Hepatocyte (in vitro differentiated cells): Measurements from ENCODE around the gene KIAA1755.

Source experiments
- EZH2phosphoT487 ChIP-seq: fragments of 200-600 bp; sonication (generic); IDR thresholded peaks from one replicate; pipeline ENCODE4 v1.6.1; 2018; ENCODE audit warnings: antibody characterized with exemption, mild to moderate bottlenecking, low read depth, moderate library complexity; ENCODE audit not compliant: unreplicated experiment, severe bottlenecking
- TF ChIP-seq, protein P1 (sequence below): fragments of 200-600 bp; sonication (generic); IDR thresholded peaks from 2 replicates; pipeline ENCODE4 v1.5.1; 2016; ENCODE audit warnings: antibody characterized with exemption, mild to moderate bottlenecking; ENCODE audit not compliant: poor library complexity

DNA sequence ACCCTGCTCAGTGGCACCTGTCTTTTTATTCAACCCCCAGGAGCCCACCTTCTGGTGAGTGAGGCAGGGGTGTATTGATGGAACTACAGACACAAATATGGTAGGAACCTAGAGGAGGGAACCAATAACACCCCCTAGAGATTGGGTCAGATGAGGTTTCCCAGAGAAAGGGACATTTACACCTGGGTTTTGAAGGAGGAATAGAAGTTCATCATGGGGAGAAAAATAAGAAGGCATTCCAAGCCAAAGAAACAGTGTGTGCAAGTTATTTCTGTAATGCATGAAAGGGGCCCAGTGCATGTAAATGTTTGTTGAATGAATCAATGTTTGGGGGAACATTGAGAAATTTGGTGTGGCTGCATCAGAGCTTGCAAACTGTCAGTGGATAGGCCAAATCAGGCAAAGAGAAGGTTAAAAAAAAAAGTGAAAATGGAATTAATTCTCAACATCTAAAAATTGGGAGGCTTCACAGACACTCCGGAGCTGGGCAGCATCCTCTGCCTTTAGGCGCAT, 11.1 kb upstream of the KIAA1755 start:
- TF ChIP-seq, protein P1, sequence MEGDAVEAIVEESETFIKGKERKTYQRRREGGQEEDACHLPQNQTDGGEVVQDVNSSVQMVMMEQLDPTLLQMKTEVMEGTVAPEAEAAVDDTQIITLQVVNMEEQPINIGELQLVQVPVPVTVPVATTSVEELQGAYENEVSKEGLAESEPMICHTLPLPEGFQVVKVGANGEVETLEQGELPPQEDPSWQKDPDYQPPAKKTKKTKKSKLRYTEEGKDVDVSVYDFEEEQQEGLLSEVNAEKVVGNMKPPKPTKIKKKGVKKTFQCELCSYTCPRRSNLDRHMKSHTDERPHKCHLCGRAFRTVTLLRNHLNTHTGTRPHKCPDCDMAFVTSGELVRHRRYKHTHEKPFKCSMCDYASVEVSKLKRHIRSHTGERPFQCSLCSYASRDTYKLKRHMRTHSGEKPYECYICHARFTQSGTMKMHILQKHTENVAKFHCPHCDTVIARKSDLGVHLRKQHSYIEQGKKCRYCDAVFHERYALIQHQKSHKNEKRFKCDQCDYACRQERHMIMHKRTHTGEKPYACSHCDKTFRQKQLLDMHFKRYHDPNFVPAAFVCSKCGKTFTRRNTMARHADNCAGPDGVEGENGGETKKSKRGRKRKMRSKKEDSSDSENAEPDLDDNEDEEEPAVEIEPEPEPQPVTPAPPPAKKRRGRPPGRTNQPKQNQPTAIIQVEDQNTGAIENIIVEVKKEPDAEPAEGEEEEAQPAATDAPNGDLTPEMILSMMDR = no peak
- no peak for TF ChIP-seq EZH2phosphoT487
